ENCODE measurements around the gene SIMC1.
"Not testable (repeated sequence)": the region's sequence is repeated elsewhere in the genome, so short reads cannot be mapped to it uniquely, and the experiment has no call there.

The SIMC1 gene

DNA sequence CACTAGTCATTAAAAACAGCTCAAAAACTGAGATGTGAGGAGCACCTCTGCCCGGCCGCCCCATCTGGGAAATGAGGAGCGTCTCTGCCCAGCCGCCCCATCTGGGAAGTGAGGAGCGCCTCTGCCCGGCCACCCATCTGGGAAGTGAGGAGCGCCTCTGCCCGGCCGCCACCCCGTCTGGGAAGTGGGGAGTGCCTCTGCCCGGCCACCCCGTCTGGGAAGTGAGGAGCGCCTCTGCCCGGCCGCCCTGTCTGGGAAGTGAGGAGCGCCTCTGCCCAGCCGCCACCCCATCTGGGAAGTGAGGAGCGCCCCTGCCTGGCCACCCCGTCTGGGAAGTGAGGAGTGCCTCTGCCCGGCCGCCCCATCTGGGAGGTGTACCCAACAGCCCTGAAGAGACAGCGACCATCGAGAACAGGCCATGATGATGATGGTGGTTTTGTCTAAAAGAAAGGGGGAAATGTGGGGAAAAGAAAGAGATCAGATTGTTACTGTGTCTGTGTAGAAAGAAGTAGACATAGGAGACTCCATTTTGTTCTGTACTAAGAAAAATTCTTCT, 23.7 kb upstream of the SIMC1 start:
- not testable (repeated sequence) for DNase-seq (ENCODE audit: low read depth in 3 of 3)

DNA sequence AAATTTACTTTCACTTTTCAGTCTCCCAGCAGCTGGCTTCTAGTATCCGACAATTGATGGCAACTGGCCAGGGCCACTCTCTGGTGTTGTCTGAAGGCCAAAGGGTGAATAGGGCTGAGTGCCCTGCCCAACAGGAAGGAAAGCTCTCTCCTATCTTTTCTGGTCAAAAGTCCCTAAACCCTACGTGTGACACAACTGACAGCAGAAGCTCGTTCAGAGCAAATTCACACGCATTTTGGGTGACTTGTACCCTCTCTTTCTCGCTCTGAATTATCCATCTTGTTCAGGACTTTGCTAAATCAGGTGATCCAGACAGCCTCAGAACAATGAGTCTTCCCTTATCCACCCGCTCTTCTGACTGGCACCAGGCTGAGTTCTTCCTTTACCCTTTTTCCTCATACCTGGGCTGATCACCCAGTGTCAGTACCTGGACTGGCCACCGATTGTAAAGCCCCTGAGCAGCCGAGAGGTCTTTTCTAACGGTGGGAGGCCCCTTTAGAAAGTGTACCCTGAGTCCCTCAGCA, 21.8 kb upstream of the SIMC1 start:
- DNase-seq (ENCODE audit: low read depth in 3 of 3) = not testable (repeated sequence)

GRCh38 chr5:176217188-176217729, 21.0 kb upstream of the SIMC1 start:
- not testable (repeated sequence) for DNase-seq (ENCODE audit: low read depth in 3 of 3)

GRCh38 chr5:176217764-176218163, 20.5 kb upstream of the SIMC1 start:
- DNase-seq (ENCODE audit: low read depth in 3 of 3) = not testable (repeated sequence)

- not testable (repeated sequence) for DNase-seq (ENCODE audit: low read depth in 3 of 3)
Observed at GRCh38 chr5:176222006-176222405, 16.2 kb upstream of the SIMC1 start.

DNA sequence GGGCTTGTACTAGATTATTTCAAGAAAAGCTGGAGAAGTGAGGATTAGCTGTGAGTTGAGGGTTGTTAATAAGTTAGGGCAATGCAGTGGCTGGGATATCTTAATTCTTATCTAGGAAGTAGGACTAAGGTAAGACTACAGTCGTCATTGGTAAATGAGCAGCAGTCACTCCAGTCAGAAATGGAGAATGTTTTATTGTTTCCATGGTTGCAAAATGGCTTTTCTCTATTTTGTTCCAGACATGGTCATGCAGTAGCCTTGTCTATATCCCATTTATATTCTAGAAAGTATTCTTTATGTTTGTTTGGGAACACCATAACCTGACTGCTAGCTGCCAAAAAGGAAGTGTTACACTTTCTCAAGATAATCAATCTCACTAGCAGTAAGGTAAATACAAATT, 9.9 kb upstream of the SIMC1 start:
- not testable (repeated sequence) for DNase-seq (ENCODE audit: low read depth in 3 of 3)

DNA sequence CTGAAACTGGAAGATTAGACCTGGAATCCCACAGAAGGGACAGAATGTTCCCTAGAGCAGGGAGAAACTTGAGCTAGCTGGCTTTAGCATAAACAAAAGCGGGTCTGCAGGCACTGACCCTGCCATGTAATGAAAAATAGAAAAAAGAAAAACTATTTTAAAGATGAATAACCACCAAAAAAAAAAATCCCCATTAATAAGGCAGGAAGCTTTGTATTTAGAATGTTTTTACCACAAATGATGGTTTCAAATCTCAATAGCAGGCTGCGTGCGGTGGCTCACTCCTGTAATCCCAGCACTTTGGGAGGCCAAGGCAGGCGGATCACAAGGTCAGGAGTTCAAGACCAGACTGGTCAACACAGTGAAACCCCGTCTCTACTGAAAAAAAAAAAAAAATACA, 5.0 kb upstream of the SIMC1 start:
- not testable (repeated sequence) for DNase-seq (ENCODE audit: low read depth in 3 of 3)

GRCh38 chr5:176235155-176235554, 3.1 kb upstream of the SIMC1 start:
- peak in 1 of 3 experiments; percentile 5 for DNase-seq (ENCODE audit: low read depth in 3 of 3)

DNA sequence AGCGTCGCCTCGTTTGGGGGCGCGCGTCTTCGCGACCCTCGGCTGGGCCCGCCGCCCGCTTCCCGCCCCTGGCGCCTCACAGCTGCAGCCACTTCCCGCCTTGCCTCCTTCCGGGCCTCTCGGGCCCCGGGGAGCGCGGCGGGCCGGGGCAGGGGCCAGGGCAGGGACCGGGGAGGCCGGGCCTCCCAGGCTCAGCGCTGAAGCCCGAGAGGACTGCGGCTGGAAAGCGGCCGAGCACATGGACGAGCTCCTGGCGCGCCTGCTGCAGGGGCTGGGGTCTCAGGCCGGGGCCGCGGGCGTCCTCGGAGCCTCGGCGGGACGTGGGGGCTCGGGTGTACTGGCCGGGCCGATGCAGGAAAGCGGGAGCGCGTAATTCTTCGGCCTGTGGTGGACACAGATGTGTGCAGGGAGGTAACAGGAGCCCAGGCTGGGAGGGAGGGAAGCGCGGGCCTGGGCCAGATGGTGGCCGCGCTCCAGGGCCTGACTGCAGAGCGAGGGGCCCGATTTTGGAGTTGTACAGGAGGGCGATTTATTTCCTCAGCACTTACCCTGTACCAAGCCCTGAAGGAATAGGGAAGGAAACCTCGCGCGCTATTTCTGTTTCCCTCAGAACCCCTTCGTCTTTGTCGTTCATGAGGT, 540 bp downstream of the SIMC1 start:
- not testable (repeated sequence) for DNase-seq (ENCODE audit: low read depth in 3 of 3)

- not testable (repeated sequence) for DNase-seq (ENCODE audit: low read depth in 3 of 3)
Observed at GRCh38 chr5:176239304-176239703, 1.1 kb downstream of the SIMC1 start.

DNA sequence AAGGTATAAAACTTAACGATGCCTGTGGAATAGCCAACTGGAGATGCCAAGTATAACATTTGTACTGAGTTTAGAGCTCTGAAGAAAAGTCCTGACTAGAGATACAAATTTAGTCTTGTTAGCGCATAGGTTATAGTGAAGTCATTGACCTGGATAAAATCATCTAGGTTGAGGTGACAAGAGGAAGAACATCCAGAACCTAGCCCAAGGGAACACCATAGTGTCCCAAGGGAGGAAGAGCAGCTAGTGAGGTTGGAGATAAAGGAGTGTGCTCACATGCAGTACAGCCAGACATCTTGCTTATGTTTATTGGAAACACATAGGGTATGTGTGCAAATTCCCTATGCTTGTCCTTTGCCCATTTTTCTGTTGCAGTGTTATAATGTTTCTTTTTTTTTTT, 6.1 kb downstream of the SIMC1 start:
- not testable (repeated sequence) for DNase-seq (ENCODE audit: low read depth in 3 of 3)

DNA sequence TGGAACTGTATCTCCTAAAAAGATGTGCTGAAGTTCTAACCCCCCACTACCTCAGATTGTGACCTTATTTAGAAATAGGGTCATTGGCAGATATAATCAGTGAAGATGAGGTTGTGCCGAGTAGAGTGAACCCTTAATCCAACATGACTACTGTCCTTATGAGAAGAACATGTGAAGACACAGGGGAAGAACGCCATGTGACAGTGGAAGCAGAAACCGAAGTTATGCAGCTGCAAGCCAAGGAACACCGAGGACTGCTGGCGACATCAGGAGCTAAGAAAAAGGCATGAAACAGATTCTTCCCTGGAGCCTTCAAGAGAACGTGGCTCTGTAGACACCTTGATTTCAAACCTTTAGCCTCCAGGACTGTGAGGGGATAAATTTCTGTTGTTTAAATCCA, 6.8 kb downstream of the SIMC1 start:
- not testable (repeated sequence) for DNase-seq (ENCODE audit: low read depth in 3 of 3)

- not testable (repeated sequence) for DNase-seq (ENCODE audit: low read depth in 3 of 3)
Observed at GRCh38 chr5:176245489-176245888, 7.3 kb downstream of the SIMC1 start.

DNA sequence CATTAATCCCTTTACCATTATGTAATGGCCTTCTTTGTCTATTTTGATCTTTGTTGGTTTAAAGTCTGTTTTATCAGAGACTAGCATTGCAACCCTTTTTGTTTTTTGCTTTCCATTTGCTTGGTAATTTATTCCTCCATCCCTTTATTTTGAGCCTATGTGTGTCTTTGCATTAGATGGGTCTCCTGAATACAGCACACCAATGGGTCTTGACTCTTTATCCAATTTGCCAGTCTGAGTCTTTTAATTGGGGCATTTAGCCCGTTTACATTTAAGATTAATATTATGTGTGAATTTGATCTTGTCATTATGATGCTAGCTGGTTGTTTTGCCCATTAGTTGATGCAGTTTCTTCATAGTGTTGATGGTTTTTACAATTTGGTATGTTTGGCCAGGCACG, 12.5 kb downstream of the SIMC1 start:
- not testable (repeated sequence) for DNase-seq (ENCODE audit: low read depth in 3 of 3)

DNA sequence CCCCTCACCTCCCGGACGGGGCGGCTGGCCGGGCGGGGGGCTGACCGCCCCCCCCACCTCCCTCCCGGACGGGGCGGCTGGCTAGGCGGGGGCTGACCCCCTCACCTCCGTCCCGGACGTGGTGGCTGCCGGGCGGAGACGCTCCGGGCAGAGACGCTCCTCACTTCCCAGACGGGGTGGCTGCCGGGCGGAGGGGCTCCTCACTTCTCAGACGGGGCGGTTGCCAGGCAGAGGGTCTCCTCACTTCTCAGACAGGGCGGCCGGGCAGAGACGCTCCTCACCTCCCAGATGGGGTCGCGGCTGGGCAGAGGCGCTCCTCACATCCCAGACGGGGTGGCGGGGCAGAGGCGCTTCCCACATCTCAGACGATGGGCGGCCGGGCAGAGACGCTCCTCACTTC, 13.9 kb downstream of the SIMC1 start:
- not testable (repeated sequence) for DNase-seq (ENCODE audit: low read depth in 3 of 3)

GRCh38 chr5:176253370-176254065, 15.3 kb downstream of the SIMC1 start:
- not testable (repeated sequence) for DNase-seq (ENCODE audit: low read depth in 3 of 3)

GRCh38 chr5:176254066-176254393, 15.8 kb downstream of the SIMC1 start:
- not testable (repeated sequence) for DNase-seq (ENCODE audit: low read depth in 3 of 3)

GRCh38 chr5:176257871-176258505, 19.8 kb downstream of the SIMC1 start:
- DNase-seq (ENCODE audit: low read depth in 3 of 3) = not testable (repeated sequence)

DNA sequence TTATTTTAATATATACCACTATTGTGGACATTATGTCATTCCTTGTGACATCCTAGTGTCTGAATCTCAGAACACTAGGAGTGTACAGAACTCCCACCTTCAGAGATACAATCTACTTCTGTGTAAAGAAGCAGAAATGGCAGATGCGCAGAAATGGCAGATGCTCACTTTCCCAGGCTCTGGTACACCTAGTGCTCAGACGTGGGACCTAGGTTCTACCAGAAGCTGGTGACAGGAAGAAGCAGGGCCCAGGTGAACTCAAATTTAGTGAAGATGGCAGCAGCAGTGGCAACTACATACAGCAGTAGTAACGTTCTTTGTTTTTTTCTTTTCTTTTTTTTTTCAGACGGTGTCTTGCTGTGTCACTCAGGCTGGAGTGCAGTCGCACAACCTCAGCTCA, 22.5 kb downstream of the SIMC1 start:
- DNase-seq (ENCODE audit: low read depth in 3 of 3) = not testable (repeated sequence)

DNA sequence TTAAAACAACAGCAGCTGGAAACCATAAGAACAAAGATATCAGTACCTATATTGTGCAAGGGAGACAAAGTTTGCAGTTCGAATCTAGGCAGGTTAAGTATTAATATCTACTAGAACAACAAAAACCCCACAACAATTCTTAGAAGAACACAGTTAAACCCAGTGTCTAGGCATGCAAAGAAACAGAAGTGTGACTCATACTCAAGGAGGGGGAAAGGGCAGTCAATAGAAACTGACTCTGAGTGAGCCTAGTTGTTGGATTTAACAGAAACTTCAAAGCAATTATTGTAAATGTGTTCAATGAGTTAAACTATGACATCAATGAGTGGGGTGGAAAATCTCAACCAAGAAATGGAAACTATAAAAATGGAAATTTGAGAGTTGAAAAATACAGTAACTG, 28.2 kb downstream of the SIMC1 start:
- DNase-seq (ENCODE audit: low read depth in 3 of 3) = not testable (repeated sequence)

DNA sequence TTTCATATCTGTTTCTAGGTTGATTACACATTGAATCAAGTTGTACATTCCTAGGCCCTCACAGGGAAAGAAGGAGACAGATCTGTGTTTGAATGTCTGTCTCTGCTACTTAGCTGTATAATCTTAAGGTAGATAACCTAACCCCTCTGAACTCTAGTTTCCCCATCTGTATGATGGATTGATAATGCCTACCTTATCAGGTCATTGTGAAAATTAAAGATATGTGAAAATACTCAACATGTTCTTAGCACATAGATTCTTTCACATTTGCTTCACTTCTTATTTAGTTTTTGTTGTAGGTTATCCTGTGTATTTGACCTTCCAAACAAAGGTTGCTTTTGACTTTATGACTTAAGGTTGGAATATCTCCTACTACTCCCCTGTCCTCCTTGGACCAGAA, 50.8 kb downstream of the SIMC1 start:
- not testable (repeated sequence) for DNase-seq (ENCODE audit: low read depth in 3 of 3)

All from stimulated activated CD4-positive, alpha-beta T cell treated with anti-CD3 and anti-CD28 coated beads, TNF-alpha, amount 100 ng/mL, for 24 hours (primary cell).